ENCODE measurements around the gene VMP1.

DNA sequence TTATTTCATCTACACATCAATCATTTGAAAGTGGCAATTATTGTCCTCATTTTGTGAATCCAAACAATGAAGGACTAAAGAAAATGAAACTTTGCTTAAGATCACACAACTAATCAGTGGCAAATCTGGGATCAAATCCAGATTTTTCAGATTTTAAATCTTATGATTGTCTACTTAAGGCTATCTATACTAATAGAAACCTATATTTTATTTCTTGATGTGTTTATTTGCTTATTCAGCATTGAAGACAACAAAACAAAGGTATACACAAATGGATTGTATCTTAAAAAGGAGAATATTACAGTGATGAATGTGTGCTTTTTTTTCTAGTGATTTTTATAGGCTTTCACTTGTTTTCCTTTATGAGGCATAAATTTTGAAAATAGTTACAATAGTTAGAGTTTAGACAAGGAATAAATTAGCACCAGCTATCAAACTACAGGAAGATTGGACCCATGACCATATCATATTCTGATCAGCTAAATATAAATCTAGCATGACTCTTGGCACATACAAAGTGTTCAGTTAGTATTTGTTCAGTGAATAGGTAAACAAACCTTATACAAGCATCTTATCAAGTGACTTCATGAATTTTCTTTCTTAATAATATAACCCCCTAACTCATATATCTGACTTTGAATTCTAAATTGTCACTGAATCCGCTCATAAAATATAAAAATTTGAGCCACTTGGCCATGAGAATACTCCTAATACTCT lies 20.5 kb downstream of the VMP1 start:
- TF ChIP-seq, protein P1, sequence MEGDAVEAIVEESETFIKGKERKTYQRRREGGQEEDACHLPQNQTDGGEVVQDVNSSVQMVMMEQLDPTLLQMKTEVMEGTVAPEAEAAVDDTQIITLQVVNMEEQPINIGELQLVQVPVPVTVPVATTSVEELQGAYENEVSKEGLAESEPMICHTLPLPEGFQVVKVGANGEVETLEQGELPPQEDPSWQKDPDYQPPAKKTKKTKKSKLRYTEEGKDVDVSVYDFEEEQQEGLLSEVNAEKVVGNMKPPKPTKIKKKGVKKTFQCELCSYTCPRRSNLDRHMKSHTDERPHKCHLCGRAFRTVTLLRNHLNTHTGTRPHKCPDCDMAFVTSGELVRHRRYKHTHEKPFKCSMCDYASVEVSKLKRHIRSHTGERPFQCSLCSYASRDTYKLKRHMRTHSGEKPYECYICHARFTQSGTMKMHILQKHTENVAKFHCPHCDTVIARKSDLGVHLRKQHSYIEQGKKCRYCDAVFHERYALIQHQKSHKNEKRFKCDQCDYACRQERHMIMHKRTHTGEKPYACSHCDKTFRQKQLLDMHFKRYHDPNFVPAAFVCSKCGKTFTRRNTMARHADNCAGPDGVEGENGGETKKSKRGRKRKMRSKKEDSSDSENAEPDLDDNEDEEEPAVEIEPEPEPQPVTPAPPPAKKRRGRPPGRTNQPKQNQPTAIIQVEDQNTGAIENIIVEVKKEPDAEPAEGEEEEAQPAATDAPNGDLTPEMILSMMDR (conservative IDR thresholded peaks at IDR 0.05; ENCODE audit: low read depth, low read length) = no peak
- no peak for TF ChIP-seq EZH2phosphoT487 (IDR thresholded peaks at IDR 0.05; ENCODE audit: borderline replicate concordance, low read length)
